Superior temporal gyrus (tissue), 1 donor: ENCODE results near the gene FGF14.
A peak's percentile ranks its signal among the peaks of the same experiment; 100 is the strongest.

Experiments
- DNase-seq: peaks from one replicate; pipeline ENCODE4 v3.0.0-alpha.2; 2016; ENCODE audit errors: extremely low spot score

Gene FGF14

GRCh38 chr13:101985321-101985720 lies 416.5 kb downstream of the FGF14 start:
- no peak for DNase-seq

- peak; percentile 68 for DNase-seq
These were observed 418.9 kb downstream of the FGF14 start for GRCh38 chr13:101982903-101983302.

GRCh38 chr13:101979825-101980224 lies 422.0 kb downstream of the FGF14 start:
- DNase-seq = no peak

GRCh38 chr13:101978552-101979315 lies 423.1 kb downstream of the FGF14 start:
- DNase-seq = no peak

GRCh38 chr13:101977475-101977874 lies 424.4 kb downstream of the FGF14 start:
- no peak for DNase-seq

- no peak for DNase-seq
These were observed 429.7 kb downstream of the FGF14 start for GRCh38 chr13:101972191-101972590.

GRCh38 chr13:101970341-101970740 lies 431.5 kb downstream of the FGF14 start:
- no peak for DNase-seq

GRCh38 chr13:101967781-101968180 lies 434.1 kb downstream of the FGF14 start:
- no peak for DNase-seq

GRCh38 chr13:101967216-101967615 lies 434.6 kb downstream of the FGF14 start:
- DNase-seq = no peak

GRCh38 chr13:101965096-101965495 lies 436.8 kb downstream of the FGF14 start:
- no peak for DNase-seq

- no peak for DNase-seq
These were observed 442.8 kb downstream of the FGF14 start for GRCh38 chr13:101959016-101959415.

GRCh38 chr13:101955764-101956163 lies 446.1 kb downstream of the FGF14 start:
- DNase-seq = no peak

- DNase-seq = no peak
These were observed 450.7 kb downstream of the FGF14 start for GRCh38 chr13:101951114-101951513.

- DNase-seq = no peak
These were observed 452.2 kb downstream of the FGF14 start for GRCh38 chr13:101949681-101950080.

GRCh38 chr13:101946401-101946800 lies 455.4 kb downstream of the FGF14 start:
- DNase-seq = no peak

- no peak for DNase-seq
These were observed 456.4 kb downstream of the FGF14 start for GRCh38 chr13:101945435-101945834.

GRCh38 chr13:101944521-101944920 lies 457.3 kb downstream of the FGF14 start:
- no peak for DNase-seq

GRCh38 chr13:101942535-101943157 lies 459.2 kb downstream of the FGF14 start:
- peak; percentile 29 for DNase-seq

GRCh38 chr13:101942038-101942437 lies 459.8 kb downstream of the FGF14 start:
- DNase-seq = peak; percentile 87

- peak; percentile 46 for DNase-seq
These were observed 460.6 kb downstream of the FGF14 start for GRCh38 chr13:101941095-101941783.

GRCh38 chr13:101939370-101939769 lies 462.5 kb downstream of the FGF14 start:
- no peak for DNase-seq

GRCh38 chr13:101935828-101936227 lies 466.0 kb downstream of the FGF14 start:
- DNase-seq = no peak

- no peak for DNase-seq
These were observed 470.7 kb downstream of the FGF14 start for GRCh38 chr13:101931186-101931585.
